IMR-90 (cell line): ENCODE measurements around the gene SLC66A3. TPM values are rescaled to one million over a fixed set of nuclear protein-coding genes. Genes with fewer than 3 reads are reported as not detected.

Experiments
- ATAC-seq: fragments of 200-7000 bp; cut with Tn5 transposase; 2 replicates; pipeline ENCODE4 v1.9.1; 2020; ENCODE audit warnings: low read depth, mild to moderate bottlenecking, moderate library complexity
- BruUV-seq: library from RNA; stranded (reverse); fragments of 400-500 nt; replicated peaks from 2 replicates; lab custom pipeline; 2021; lab: Mats Ljungman, UMichigan
- CTCF ChIA-PET: fragments of 300-600 bp; formaldehyde crosslinking; extraction: SDS; loops from one replicate; lab custom pipeline; 2021; ENCODE audit warnings: antibody characterized with exemption; lab: Yijun Ruan, JAX
- POLR2A ChIA-PET: fragments of 300-600 bp; sonication (Branson Sonifier 250); formaldehyde crosslinking; loops from one replicate; lab custom pipeline; 2022; ENCODE audit warnings: antibody characterized with exemption; ENCODE audit not compliant: unreplicated experiment; lab: Charles Lee
- DNase-seq: peaks from one replicate; pipeline ENCODE4 v3.0.0; 2013
- H2AFZ ChIP-seq: replicated peaks from 2 replicates; pipeline ENCODE3; 2013; ENCODE audit warnings: low read length, mild to moderate bottlenecking; ENCODE audit not compliant: poor library complexity
- H2AK5ac ChIP-seq: 2 replicates; pipeline ENCODE4 v1.6.1; 2013; ENCODE audit warnings: low read depth, low read length, inconsistent platforms
- H2AK9ac ChIP-seq: replicated peaks from 2 replicates; pipeline ENCODE3; 2013; ENCODE audit warnings: mild to moderate bottlenecking, low read depth, low read length, moderate library complexity; ENCODE audit not compliant: poor library complexity
- H2BK120ac ChIP-seq: 2 replicates; pipeline ENCODE4 v1.6.1; 2013; ENCODE audit warnings: low read depth, low read length, inconsistent platforms
- H2BK15ac ChIP-seq: 3 replicates; pipeline ENCODE4 v1.6.1; 2013; ENCODE audit warnings: low read depth, low read length, inconsistent platforms
- H2BK20ac ChIP-seq: 2 replicates; pipeline ENCODE4 v1.6.1; 2013; ENCODE audit warnings: low read depth, mild to moderate bottlenecking, inconsistent platforms, low read length, moderate library complexity
- H2BK5ac ChIP-seq: 2 replicates; pipeline ENCODE4 v1.6.1; 2013; ENCODE audit warnings: mild to moderate bottlenecking, low read depth, low read length, inconsistent platforms; ENCODE audit not compliant: poor library complexity, severe bottlenecking
- H3K14ac ChIP-seq: replicated peaks from 2 replicates; pipeline ENCODE4 v1.6.1; 2013; ENCODE audit warnings: low read depth, low read length, inconsistent platforms
- H3K18ac ChIP-seq: 2 replicates; pipeline ENCODE4 v1.6.1; 2013; ENCODE audit warnings: low read depth, low read length, control low read depth
- H3K23ac ChIP-seq: 2 replicates; pipeline ENCODE4 v1.6.1; 2013; ENCODE audit warnings: low read depth, low read length, inconsistent platforms
- H3K27ac ChIP-seq: 2 replicates; pipeline ENCODE4 v1.5.1; 2013; ENCODE audit warnings: mild to moderate bottlenecking, control low read depth, low read length; ENCODE audit not compliant: insufficient read depth
- H3K27me3 ChIP-seq: 2 replicates; pipeline ENCODE4 v1.6.1; 2013; ENCODE audit warnings: low read length; ENCODE audit not compliant: control insufficient read depth, insufficient read depth
- H3K36me3 ChIP-seq: 2 replicates; pipeline ENCODE4 v1.6.1; 2013; ENCODE audit warnings: low read length, mixed read lengths; ENCODE audit not compliant: control insufficient read depth, insufficient read depth
- H3K4ac ChIP-seq: 2 replicates; pipeline ENCODE4 v1.6.1; 2013; ENCODE audit warnings: low read depth, low read length, inconsistent platforms
- H3K4me1 ChIP-seq: 2 replicates; pipeline ENCODE4 v1.6.1; 2013; ENCODE audit warnings: low read length, mixed read lengths; ENCODE audit not compliant: control insufficient read depth, insufficient read depth
- H3K4me2 ChIP-seq: 2 replicates; pipeline ENCODE4 v1.6.1; 2013; ENCODE audit warnings: low read depth, mild to moderate bottlenecking, control low read depth, low read length, moderate library complexity
- H3K4me3 ChIP-seq: 2 replicates; pipeline ENCODE4 v1.5.1; 2013; ENCODE audit warnings: low read depth, mild to moderate bottlenecking, control low read depth, low read length, moderate library complexity; ENCODE audit not compliant: insufficient read depth
- H3K56ac ChIP-seq: 2 replicates; pipeline ENCODE4 v1.6.1; 2013; ENCODE audit warnings: low read length, inconsistent platforms; ENCODE audit not compliant: insufficient read depth; ENCODE audit errors: extremely low read depth
- H3K79me1 ChIP-seq, 2 experiments: 2 replicates each; pipeline ENCODE4 v1.6.1; 2013; ENCODE audit warnings: low read length in 2 of 2, inconsistent platforms in 1 of 2, low read depth in 1 of 2
- H3K9ac ChIP-seq: 2 replicates; pipeline ENCODE4 v1.6.1; 2013; ENCODE audit warnings: low read depth, low read length, control low read depth
- H3K9me1 ChIP-seq: 2 replicates; pipeline ENCODE4 v1.6.1; 2013; ENCODE audit warnings: low read length, inconsistent platforms; ENCODE audit not compliant: insufficient read depth
- H3K9me3 ChIP-seq: 2 replicates; pipeline ENCODE4 v1.6.1; 2013; ENCODE audit warnings: low read length; ENCODE audit not compliant: control insufficient read depth, insufficient read depth
- H4K20me1 ChIP-seq: 2 replicates; pipeline ENCODE4 v1.6.1; 2013; ENCODE audit warnings: low read length, inconsistent platforms; ENCODE audit not compliant: insufficient read depth
- H4K5ac ChIP-seq: 2 replicates; pipeline ENCODE4 v1.6.1; 2013; ENCODE audit warnings: mild to moderate bottlenecking, low read depth, low read length, control low read depth
- H4K8ac ChIP-seq, 2 experiments: 2 replicates each; pipeline ENCODE4 v1.6.1; 2013; ENCODE audit warnings: low read depth in 2 of 2, low read length in 2 of 2, control low read depth in 1 of 2, inconsistent platforms in 1 of 2
- H4K91ac ChIP-seq: 2 replicates; pipeline ENCODE4 v1.6.1; 2013; ENCODE audit warnings: low read depth, low read length, inconsistent platforms; ENCODE audit not compliant: insufficient read depth
- BHLHE40 ChIP-seq: fragments of 150-350 bp; IDR thresholded peaks from 2 replicates; pipeline ENCODE4 v1.6.1; 2016; ENCODE audit warnings: mild to moderate bottlenecking, low read depth, low read length
- CEBPB ChIP-seq: IDR thresholded peaks from 2 replicates; pipeline ENCODE4 v1.6.1; 2012; ENCODE audit warnings: low read depth, low read length, improper control_type of control experiment
- CHD1 ChIP-seq: IDR thresholded peaks from 2 replicates; pipeline ENCODE4 v1.6.1; 2012; ENCODE audit warnings: low read depth, low read length, improper control_type of control experiment
- CTCF ChIP-seq: conservative IDR thresholded peaks from 2 replicates; pipeline ENCODE4 v1.5.1; 2012; ENCODE audit warnings: mild to moderate bottlenecking, low read depth, low read length, improper control_type of control experiment
- FOS ChIP-seq: fragments of 150-350 bp; IDR thresholded peaks from 2 replicates; pipeline ENCODE4 v1.6.1; 2016; ENCODE audit warnings: low read depth, low read length
- MAFK ChIP-seq: IDR thresholded peaks from 2 replicates; pipeline ENCODE4 v1.6.1; 2012; ENCODE audit warnings: low read depth, low read length, improper control_type of control experiment
- MAZ ChIP-seq: IDR thresholded peaks from 2 replicates; pipeline ENCODE4 v1.6.1; 2012; ENCODE audit warnings: low read depth, mild to moderate bottlenecking, low read length, improper control_type of control experiment, moderate library complexity, borderline replicate concordance
- MXI1 ChIP-seq: IDR thresholded peaks from 2 replicates; pipeline ENCODE4 v1.6.1; 2012; ENCODE audit warnings: low read depth, mild to moderate bottlenecking, low read length, moderate library complexity, borderline replicate concordance
- NFE2L2 ChIP-seq: fragments of 150-350 bp; IDR thresholded peaks from 2 replicates; pipeline ENCODE4 v1.6.1; 2016; ENCODE audit warnings: low read depth, mild to moderate bottlenecking, low read length
- POLR2A ChIP-seq: IDR thresholded peaks from 2 replicates; pipeline ENCODE4 v1.6.1; 2012; ENCODE audit warnings: mild to moderate bottlenecking, low read depth, low read length
- RAD21 ChIP-seq: IDR thresholded peaks from 2 replicates; pipeline ENCODE4 v1.6.1; 2012; ENCODE audit warnings: low read length, improper control_type of control experiment
- RCOR1 ChIP-seq: IDR thresholded peaks from 2 replicates; pipeline ENCODE4 v1.6.1; 2012; ENCODE audit warnings: mild to moderate bottlenecking, low read length, improper control_type of control experiment; ENCODE audit not compliant: insufficient replicate concordance
- RFX5 ChIP-seq: IDR thresholded peaks from 2 replicates; pipeline ENCODE4 v1.8.0; 2012; ENCODE audit warnings: low read depth, mild to moderate bottlenecking, low read length, moderate library complexity
- SMC3 ChIP-seq: fragments of 150-350 bp; IDR thresholded peaks from 2 replicates; pipeline ENCODE4 v1.6.1; 2016; ENCODE audit warnings: low read depth, mild to moderate bottlenecking, antibody characterized with exemption, low read length, moderate library complexity
- USF2 ChIP-seq: fragments of 150-350 bp; IDR thresholded peaks from 2 replicates; pipeline ENCODE4 v1.6.1; 2017; ENCODE audit warnings: mild to moderate bottlenecking, antibody characterized with exemption, low read length, low read depth
- WGBS, 2 experiments: methylation state at CpG; one replicate each; pipeline versions ENCODE4 v1.1.5 to v1.1.7; 2013; ENCODE audit warnings: missing lambda C conversion rate in 2 of 2; ENCODE audit not compliant: insufficient read length in 1 of 2; ENCODE audit errors: extremely low coverage in 2 of 2; 5-methylcytosine and 5-hydroxymethylcytosine counted together
- dilution Hi-C: fragments of 300-500 bp; cut with HindIII; formaldehyde crosslinking; loops from one replicate; pipeline ENCODE4 v1.14.3; 2018; ENCODE audit warnings: low sequenced_read_pairs; ENCODE audit not compliant: unreplicated experiment
- in situ Hi-C: fragments of 300-500 bp; cut with MboI; formaldehyde crosslinking; loops from 3 replicates; pipeline ENCODE4 v1.14.3; 2019; ENCODE audit warnings: low sequenced_read_pairs, inconsistent platforms, mixed read lengths
- intact Hi-C: fragments of 100-400 bp; cut with micrococcal nuclease; formaldehyde crosslinking; loops from 2 replicates; pipeline ENCODE4 v1.10.0; 2022
- polyA plus RNA-seq, 3 experiments: library from polyadenylated mRNA; depleted of rRNA; stranded (reverse); fragments of >200 nt; gene quantifications; 2 replicates each; pipeline ENCODE4 v1.2.3, GENCODE V29; 2012; ENCODE audit warnings: low replicate concordance in 1 of 3
- total RNA-seq: library from RNA; depleted of rRNA; stranded (reverse); fragments of >200 nt; gene quantifications from 2 replicates; pipeline ENCODE4 v1.2.3, GENCODE V29; 2012

The SLC66A3 gene
- total and polyA plus RNA-seq, 2 of the 4 experiments (the other 2 are of a cell fraction): 18.1 to 25.2 TPM

GRCh38 chr2:11152591-11152990 lies 2.7 kb upstream of the SLC66A3 start:
- Histone ChIP-seq H3K23ac (no peak overlapping the region), H3K4ac (no peak overlapping the region), H2BK120ac (no peak overlapping the region), H3K27ac (no peak overlapping the region), H3K18ac (no peak overlapping the region), H4K91ac (no peak overlapping the region), H2BK20ac (no peak overlapping the region), H2AFZ (no peak overlapping the region), H2AK9ac (peak overlapping the region; percentile 50), H3K27me3 (peaks cover 2% of the 10 kb centered on the region; the same call in 1 of the 2 replicates), H2BK5ac (no peak overlapping the region), H3K9ac (no peak overlapping the region), H3K79me1 (peaks cover 0 to 6% of the 10 kb centered on the region in 2 experiments; a peak in 2 of 4 replicates), H3K4me1 (peaks cover 5% of the 10 kb centered on the region; the same call in 1 of the 2 replicates), H2BK15ac (no peak overlapping the region), H3K9me1 (peaks cover 4% of the 10 kb centered on the region), H3K36me3 (no peaks in the 10 kb centered on the region), H4K20me1 (no peaks in the 10 kb centered on the region), H3K14ac (no peak overlapping the region), H3K56ac (no peak overlapping the region), H4K5ac (no peak overlapping the region), H2AK5ac (no peak overlapping the region), H3K9me3 (no peaks in the 10 kb centered on the region; the same call in 1 of the 2 replicates), H4K8ac (no peak overlapping the region), H3K4me2 (no peak overlapping the region), H3K4me3 (no peak overlapping the region)
- ChIA-PET CTCF (no interaction called here), POLR2A (no interaction called here)
- in situ Hi-C loops (loop anchor here (5.0 kb wide), 1 partner anchor 430 kb away; no protein-coding TSS in a partner anchor), intact Hi-C loops (no loop called here), dilution Hi-C loops (no loop called here)
- ATAC-seq (no peak), DNase-seq (no peak)
- TF ChIP-seq MXI1 (no peak), MAZ (no peak), FOS (no peak), RAD21 (no peak), MAFK (no peak), RFX5 (no peak), CHD1 (no peak), SMC3 (no peak), CTCF (no peak), CEBPB (no peak), NFE2L2 (no peak), POLR2A (no peak), RCOR1 (no peak), BHLHE40 (no peak), USF2 (no peak)
- WGBS, 2 experiments: 90% methylated on average over 2 of the region's 6 CpGs; no CpG with 5 or more reads in 1 of the 2 experiments
- BruUV-seq: no TSS peak
